Transverse colon (tissue), 4 donors: ENCODE measurements around the gene GHITM. TPM values are rescaled to one million over a fixed set of nuclear protein-coding genes. Genes with fewer than 3 reads are reported as not detected.
"Not testable (repeated sequence)": the region's sequence is repeated elsewhere in the genome, so short reads cannot be mapped to it uniquely, and the experiment has no call there.

Experiments used
- DNase-seq: peaks from one replicate; pipeline ENCODE4 v3.0.0-alpha.2; 2019
- H3K27ac ChIP-seq, 4 donors: fragments of 200-600 bp; sonication (generic); 2 replicates each; pipeline ENCODE4 v1.5.1; 2016 to 2018; ENCODE audit warnings: inconsistent platforms in 4 of 4
- H3K27me3 ChIP-seq: fragments of 200-600 bp; sonication (generic); 2 replicates; pipeline ENCODE4 v1.5.1; 2017; ENCODE audit warnings: inconsistent platforms
- H3K36me3 ChIP-seq, 4 donors: fragments of 200-600 bp; sonication (generic); 2 replicates each; pipeline ENCODE4 v1.5.1; 2017 to 2019; ENCODE audit warnings: inconsistent platforms in 4 of 4
- H3K4me1 ChIP-seq, 4 donors: fragments of 200-600 bp; sonication (generic); 2 replicates each; pipeline ENCODE4 v1.5.1; 2017 to 2020; ENCODE audit warnings: inconsistent platforms in 4 of 4
- H3K4me3 ChIP-seq, 4 donors: fragments of 200-600 bp; sonication (generic); 1 replicate in 1 of 4; 2 replicates in 3 of 4; pipeline versions ENCODE4 v1.5.1 to v1.6.1; 2017 to 2019; ENCODE audit warnings: inconsistent platforms in 4 of 4
- H3K9me3 ChIP-seq, 2 donors: fragments of 200-600 bp; sonication (generic); 2 replicates each; pipeline ENCODE4 v1.5.1; 2017 to 2019; ENCODE audit warnings: inconsistent platforms in 2 of 2
- CTCF ChIP-seq, 5 experiments: fragments of 200-600 bp in 3 of 5; fragments of 450-650 bp in 2 of 5; sonication (generic) in 3 of 5; IDR thresholded peaks; 1 replicate in 2 of 5; 2 replicates in 3 of 5; pipeline ENCODE4 v1.5.1; 2016 to 2017; ENCODE audit warnings: antibody characterized with exemption in 5 of 5, inconsistent platforms in 3 of 5, mild to moderate bottlenecking in 2 of 5, moderate library complexity in 1 of 5
- EP300 ChIP-seq: sonication (generic); formaldehyde crosslinking; IDR thresholded peaks from one replicate; pipeline ENCODE4 v1.6.1; 2017; ENCODE audit warnings: antibody characterized with exemption, low read depth
- POLR2A ChIP-seq: fragments of 450-650 bp; IDR thresholded peaks from one replicate; pipeline ENCODE4 v1.6.1; 2016; ENCODE audit warnings: antibody characterized with exemption, mild to moderate bottlenecking, moderate library complexity
- POLR2AphosphoS5 ChIP-seq, 3 donors: sonication (generic); formaldehyde crosslinking; IDR thresholded peaks; one replicate each; pipeline ENCODE4 v1.6.1; 2016; ENCODE audit warnings: antibody characterized with exemption in 3 of 3
- WGBS, 2 donors: methylation state at CpG; one replicate each; pipeline ENCODE4 v1.1.5; 2018; ENCODE audit warnings: low coverage in 1 of 2; 5-methylcytosine and 5-hydroxymethylcytosine counted together
- in situ Hi-C, 4 donors: fragments of 200-750 bp; cut with MboI; loops; one replicate each; pipeline versions ENCODE4 v1.15.0 to v1.15.1; 2017; ENCODE audit warnings: low sequenced_read_pairs in 3 of 4, low pct_ligation_motif_present in 1 of 4, low pct_unique_long_range_greater_than_20kb in 1 of 4
- intact Hi-C: fragments of 100-400 bp; cut with DNase I; formaldehyde crosslinking; loops from one replicate; pipeline ENCODE4 v1.15.1; 2023; ENCODE audit warnings: low total_unique reads
- total RNA-seq, 4 donors: library from RNA; depleted of rRNA; stranded (reverse); fragments of >200 nt; gene quantifications; one replicate each; pipeline ENCODE4 v1.1.0, GENCODE V29; 2016

The GHITM gene
- total RNA-seq, 4 donors from 2014 or later = 134 to 351 (median 225) TPM

DNA sequence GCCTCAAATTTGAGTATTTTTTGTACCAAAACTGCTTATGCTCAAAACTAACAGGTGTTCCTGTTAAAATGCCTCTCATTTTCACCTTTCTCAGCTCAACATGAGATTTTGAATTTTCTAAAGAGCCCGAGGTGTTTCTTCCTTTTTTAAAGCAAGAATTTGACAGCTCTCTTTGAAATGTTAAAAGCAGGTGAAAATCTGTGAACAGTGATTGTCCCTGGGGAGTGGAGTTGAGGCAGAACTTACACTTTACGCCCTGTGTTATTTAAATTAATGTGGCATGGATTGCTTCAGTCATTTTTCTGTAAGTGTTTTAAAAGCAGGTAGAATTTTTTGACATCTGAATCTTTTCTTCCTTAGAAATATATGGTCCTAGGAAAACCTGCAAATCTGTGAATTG, 25.1 kb downstream of the GHITM start:
- intact Hi-C loops (no loop called here), in situ Hi-C loops (no loop called here)
- H3K36me3 ChIP-seq = no peaks in the 10 kb centered on the region
- H3K4me1 ChIP-seq = peaks cover 0 to 8% (median 3%) of the 10 kb centered on the region in 4 donors
- no peaks in the 10 kb centered on the region for H3K9me3 ChIP-seq
- no peak for TF ChIP-seq CTCF (IDR thresholded peaks at IDR 0.05)
- TF ChIP-seq POLR2A = no peak
- TF ChIP-seq EP300 = no peak
- TF ChIP-seq POLR2AphosphoS5 (IDR thresholded peaks at IDR 0.05) = no peak
- no peak for DNase-seq
- peak overlapping the region in 1 of 4 donors; percentile 9 for H3K27ac ChIP-seq
- no peaks in the 10 kb centered on the region for H3K27me3 ChIP-seq
- 39 to 90% methylated on average over 1 to 2 of the region's 2 CpGs for WGBS, 2 donors
- no peak overlapping the region for H3K4me3 ChIP-seq

- Histone ChIP-seq H3K27ac (no peak overlapping the region), H3K27me3 (no peaks in the 10 kb centered on the region), H3K9me3 (no peaks in the 10 kb centered on the region), H3K4me1 (peaks cover 0 to 17% (median 8%) of the 10 kb centered on the region in 4 donors), H3K36me3 (no peaks in the 10 kb centered on the region), H3K4me3 (no peak overlapping the region)
- no peak for DNase-seq
- intact Hi-C loops (no loop called here), in situ Hi-C loops (no loop called here)
- TF ChIP-seq POLR2AphosphoS5 (IDR thresholded peaks at IDR 0.05) = no peak
- TF ChIP-seq CTCF (IDR thresholded peaks at IDR 0.05) = no peak
- TF ChIP-seq POLR2A = no peak
- TF ChIP-seq EP300 = no peak
- WGBS, 2 donors = 86% methylated on average over 4 of the region's 4 CpGs; no CpG with 5 or more reads in 1 of the 2 donors
Measured at GRCh38 chr10:84166620-84167288, 27.4 kb downstream of the GHITM start.

- H3K36me3 ChIP-seq, DNase-seq, in situ Hi-C loops, H3K27ac ChIP-seq, H3K27me3 ChIP-seq, H3K9me3 ChIP-seq, intact Hi-C loops, H3K4me3 ChIP-seq: not testable (repeated sequence)
- peaks cover 0 to 21% (median 10%) of the 10 kb centered on the region in 4 donors for H3K4me1 ChIP-seq
- 70% methylated on average over 2 of the region's 2 CpGs; no CpG with 5 or more reads in 1 of the 2 donors for WGBS, 2 donors
Measured at GRCh38 chr10:84167289-84167653, 28.0 kb downstream of the GHITM start.

GRCh38 chr10:84168382-84168781, 29.1 kb downstream of the GHITM start:
- H3K9me3 ChIP-seq = not testable (repeated sequence)

DNA sequence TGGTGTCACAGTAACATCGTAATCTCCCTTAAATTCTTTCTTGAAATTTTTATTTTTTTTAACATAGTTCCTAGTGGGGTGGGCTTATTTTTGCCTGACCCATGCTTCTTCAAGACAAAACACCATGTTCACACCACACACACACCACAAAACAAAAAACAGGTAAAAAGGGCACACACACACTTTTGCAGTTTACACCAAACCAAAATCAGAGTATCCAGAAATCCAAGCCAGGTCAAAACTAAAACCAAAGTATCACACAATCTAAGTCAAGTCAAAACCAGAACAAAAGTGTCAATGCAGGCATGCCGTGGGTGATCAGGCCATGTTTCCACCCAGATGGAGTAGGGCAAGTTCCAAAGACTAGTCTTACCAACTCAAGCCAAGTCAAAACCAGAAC, 31.9 kb downstream of the GHITM start:
- Histone ChIP-seq H3K4me1 (peaks cover 0 to 30% (median 15%) of the 10 kb centered on the region in 4 donors), H3K27ac (peak overlapping the region; percentile 78 to 91 (median 86))
- WGBS, 2 donors = 76 to 100% methylated on average over 1 to 2 of the region's 2 CpGs
- H3K9me3 ChIP-seq, H3K4me3 ChIP-seq, in situ Hi-C loops, DNase-seq, H3K27me3 ChIP-seq, intact Hi-C loops, H3K36me3 ChIP-seq: not testable (repeated sequence)

More at GRCh38 chr10:84168382-84168781, 29.1 kb downstream of the GHITM start:
- H3K4me3 ChIP-seq, H3K27ac ChIP-seq, intact Hi-C loops, H3K36me3 ChIP-seq, H3K27me3 ChIP-seq, DNase-seq, in situ Hi-C loops: not testable (repeated sequence)
- 88 to 97% methylated on average over 3 to 10 of the region's 10 CpGs for WGBS, 2 donors
- peaks cover 0 to 29% (median 18%) of the 10 kb centered on the region in 4 donors for H3K4me1 ChIP-seq

GRCh38 chr10:84171700-84172466, 32.6 kb downstream of the GHITM start:
- DNase-seq = not testable (repeated sequence)

More at GRCh38 chr10:84171700-84172466, 32.6 kb downstream of the GHITM start:
- intact Hi-C loops, H3K4me3 ChIP-seq, H3K27me3 ChIP-seq, H3K36me3 ChIP-seq, H3K9me3 ChIP-seq, in situ Hi-C loops: not testable (repeated sequence)
- WGBS, 2 donors = 56% methylated on average over 21 of the region's 21 CpGs; no CpG with 5 or more reads in 1 of the 2 donors
- Histone ChIP-seq H3K27ac (peak overlapping the region; percentile 78 to 91 (median 86)), H3K4me1 (peaks cover 0 to 36% (median 15%) of the 10 kb centered on the region in 4 donors)
